Suprapubic skin (tissue), 4 donors: Measurements from ENCODE around the gene CD164.

Experiments
- EP300 ChIP-seq: sonication (generic); formaldehyde crosslinking; IDR thresholded peaks from one replicate; pipeline ENCODE4 v1.6.1; 2017; ENCODE audit warnings: antibody characterized with exemption
- POLR2A ChIP-seq, 2 donors: fragments of 450-650 bp; IDR thresholded peaks; one replicate each; pipeline ENCODE4 v1.6.1; 2017; ENCODE audit warnings: antibody characterized with exemption in 2 of 2, mild to moderate bottlenecking in 2 of 2, moderate library complexity in 2 of 2
- POLR2AphosphoS5 ChIP-seq, 3 donors: sonication (generic); formaldehyde crosslinking; IDR thresholded peaks; one replicate each; pipeline ENCODE4 v1.6.1; 2017; ENCODE audit warnings: antibody characterized with exemption in 3 of 3
- TF ChIP-seq, protein P1 (sequence below), 2 donors: fragments of 200-600 bp in 1 of 2; fragments of 450-650 bp in 1 of 2; sonication (generic) in 1 of 2; IDR thresholded peaks; one replicate each; pipeline ENCODE4 v1.5.1; 2016 to 2019; ENCODE audit warnings: antibody characterized with exemption in 2 of 2, mild to moderate bottlenecking in 1 of 2, moderate library complexity in 1 of 2

DNA sequence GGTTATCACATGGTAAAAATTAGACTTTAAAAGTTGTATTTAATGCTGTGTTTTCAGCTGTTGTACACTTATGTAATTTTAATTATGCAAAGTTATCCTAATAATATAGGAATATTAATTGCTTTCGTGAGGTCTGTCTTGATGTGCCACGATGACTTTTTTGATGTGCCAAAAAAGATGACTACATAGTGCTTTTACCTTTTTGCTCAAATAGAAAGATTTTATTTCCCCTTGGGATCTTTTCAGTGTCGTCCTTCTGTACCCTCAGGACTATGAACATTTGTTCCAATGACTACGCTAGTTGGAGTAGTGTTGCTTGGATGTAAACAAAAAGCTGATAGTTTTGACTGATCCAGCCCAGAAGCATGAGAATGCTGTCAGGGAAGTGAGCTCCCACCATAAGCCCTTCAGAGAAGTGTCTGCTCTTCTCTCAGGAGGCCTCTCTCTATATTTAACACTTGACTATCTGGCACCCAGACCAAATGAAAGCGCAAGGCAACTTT is 1.2 kb upstream of the CD164 start:
- no peak for TF ChIP-seq POLR2AphosphoS5 (IDR thresholded peaks at IDR 0.05)
- TF ChIP-seq, protein P1, sequence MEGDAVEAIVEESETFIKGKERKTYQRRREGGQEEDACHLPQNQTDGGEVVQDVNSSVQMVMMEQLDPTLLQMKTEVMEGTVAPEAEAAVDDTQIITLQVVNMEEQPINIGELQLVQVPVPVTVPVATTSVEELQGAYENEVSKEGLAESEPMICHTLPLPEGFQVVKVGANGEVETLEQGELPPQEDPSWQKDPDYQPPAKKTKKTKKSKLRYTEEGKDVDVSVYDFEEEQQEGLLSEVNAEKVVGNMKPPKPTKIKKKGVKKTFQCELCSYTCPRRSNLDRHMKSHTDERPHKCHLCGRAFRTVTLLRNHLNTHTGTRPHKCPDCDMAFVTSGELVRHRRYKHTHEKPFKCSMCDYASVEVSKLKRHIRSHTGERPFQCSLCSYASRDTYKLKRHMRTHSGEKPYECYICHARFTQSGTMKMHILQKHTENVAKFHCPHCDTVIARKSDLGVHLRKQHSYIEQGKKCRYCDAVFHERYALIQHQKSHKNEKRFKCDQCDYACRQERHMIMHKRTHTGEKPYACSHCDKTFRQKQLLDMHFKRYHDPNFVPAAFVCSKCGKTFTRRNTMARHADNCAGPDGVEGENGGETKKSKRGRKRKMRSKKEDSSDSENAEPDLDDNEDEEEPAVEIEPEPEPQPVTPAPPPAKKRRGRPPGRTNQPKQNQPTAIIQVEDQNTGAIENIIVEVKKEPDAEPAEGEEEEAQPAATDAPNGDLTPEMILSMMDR (IDR thresholded peaks at IDR 0.05): peak in 1 of 2 donors; percentile 23
- no peak for TF ChIP-seq EP300
- no peak for TF ChIP-seq POLR2A (IDR thresholded peaks at IDR 0.05)
